ENCODE measurements around the gene ADGRL1.
A peak's percentile ranks its signal among the peaks of the same experiment; 100 is the strongest.

Gene ADGRL1

DNA sequence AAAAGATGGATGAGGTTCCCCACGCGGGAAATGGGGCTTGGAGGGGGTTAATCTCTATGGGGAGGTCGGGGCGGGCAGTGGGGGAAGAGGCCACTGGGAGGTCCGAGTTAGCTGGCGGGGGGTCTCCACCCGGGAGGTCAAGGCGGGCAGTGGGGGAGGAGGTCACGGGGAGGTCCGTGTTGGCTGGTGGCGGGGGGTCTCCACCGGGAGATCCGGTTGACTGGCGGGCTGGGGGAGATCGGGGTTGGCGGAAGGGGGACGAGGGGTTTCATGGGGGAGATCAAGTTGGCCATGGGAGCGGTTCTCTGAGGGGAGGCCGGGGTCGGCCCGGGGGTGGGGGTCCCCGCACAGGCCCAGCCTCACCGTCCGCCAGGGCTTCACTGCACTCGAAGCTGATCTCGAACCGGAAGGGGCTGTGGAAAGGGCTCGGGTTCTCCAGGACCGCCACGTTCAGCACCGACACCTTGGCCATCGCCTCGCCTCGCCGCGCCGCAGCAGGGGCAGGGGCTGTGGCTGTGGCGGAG is 69.9 kb downstream of the ADGRL1 start:
- DNase-seq = no peak

DNA sequence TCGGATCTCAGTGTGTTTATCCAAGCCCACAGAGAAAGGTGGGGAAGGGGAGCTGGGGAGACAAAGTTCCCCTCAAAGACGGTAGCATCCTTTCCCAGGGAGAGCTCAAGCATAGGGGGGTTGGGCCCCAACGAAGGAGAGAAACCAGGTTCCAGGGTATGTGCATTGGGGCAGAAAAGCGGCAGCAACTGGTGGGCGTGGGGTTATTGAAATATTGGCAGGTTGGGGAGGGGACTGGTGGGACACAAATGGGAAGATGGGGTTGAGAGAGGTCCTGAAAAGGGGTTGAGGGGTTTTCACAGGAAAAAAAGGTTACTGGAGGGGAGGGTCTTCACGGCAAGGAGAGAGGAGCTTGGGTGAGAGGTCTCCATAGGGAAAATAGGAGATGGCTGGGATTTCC is 70.6 kb downstream of the ADGRL1 start:
- DNase-seq = no peak

DNA sequence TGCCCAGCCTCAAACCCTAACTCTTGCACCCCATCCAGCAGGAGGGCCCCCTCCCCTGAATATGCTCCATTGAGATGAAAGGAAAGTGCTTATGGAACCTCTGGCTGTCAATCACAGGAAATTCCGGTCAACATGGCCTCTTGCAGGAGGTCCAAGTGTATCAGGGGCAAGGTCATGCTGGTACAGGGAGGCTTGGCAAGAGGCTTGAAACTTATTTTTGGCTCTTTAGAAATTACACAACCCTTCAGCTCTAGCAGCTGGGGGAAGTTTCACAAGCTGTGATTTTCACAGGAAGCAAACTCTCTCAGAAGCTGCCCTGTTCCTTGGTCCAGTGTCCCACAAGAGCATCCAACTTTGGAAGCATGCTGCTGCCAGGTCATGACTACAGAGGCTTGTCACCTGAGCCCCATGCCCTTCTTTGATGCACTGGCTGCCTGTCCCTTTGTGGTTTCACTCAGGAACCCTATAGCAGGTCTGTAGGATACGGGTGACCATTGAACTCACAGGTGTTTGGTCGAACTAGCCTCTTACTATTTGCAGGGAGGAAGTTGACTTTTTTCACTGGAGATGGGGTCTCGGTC is 78.0 kb downstream of the ADGRL1 start:
- DNase-seq = no peak

DNA sequence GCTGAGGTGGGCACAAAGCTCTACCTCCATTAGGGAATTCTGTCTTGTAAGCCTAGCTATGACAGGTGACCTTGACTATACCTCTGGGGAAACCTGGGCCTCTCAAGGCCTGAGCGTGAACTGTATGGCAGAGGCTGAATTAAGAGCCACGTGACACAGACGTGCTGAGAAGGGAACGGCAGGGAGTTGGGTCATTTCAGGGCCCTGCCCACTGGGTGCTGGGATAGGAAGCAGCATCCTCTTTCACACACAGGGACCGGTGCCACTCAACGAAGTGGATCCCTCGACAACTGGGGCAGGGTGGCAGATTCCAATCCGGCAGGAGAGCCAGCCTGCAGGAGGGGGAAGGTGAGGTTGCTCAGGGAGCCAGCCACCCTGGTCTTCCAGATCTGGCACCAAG is 78.8 kb downstream of the ADGRL1 start:
- no peak for DNase-seq

DNA sequence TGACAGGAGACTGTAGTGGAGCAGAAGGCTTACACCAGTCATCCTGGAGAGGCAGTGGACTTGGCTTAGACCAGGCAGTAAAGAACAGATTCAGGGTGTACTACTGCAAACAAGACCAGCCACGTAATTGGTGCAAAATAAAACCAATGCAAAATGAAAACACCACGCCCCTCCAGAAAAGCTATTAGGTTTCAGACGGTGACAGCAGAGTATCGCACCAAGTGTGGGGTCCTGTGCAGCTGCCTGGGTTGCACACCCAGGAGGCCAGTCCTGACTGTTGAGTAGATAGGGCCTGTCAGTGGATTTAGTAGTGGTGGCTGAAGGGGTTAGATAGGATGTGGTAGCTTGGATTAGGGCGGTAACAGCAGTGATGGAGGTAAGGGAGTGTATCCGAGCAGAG is 83.0 kb downstream of the ADGRL1 start:
- no peak for DNase-seq

DNA sequence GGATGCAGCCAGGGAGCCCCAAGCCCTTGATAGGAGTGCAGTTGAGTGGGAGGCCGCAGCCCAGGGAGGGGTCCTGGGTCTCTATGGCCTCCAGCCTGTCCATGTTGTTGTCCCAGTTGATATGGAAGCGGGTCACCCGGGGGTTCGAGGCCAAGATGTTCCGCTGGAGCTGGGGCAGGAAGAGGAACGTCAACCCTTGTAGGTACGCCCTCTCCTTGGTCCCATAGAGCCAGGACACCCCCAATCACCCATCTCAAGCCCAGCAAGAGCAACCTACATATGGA is 85.5 kb downstream of the ADGRL1 start:
- DNase-seq = no peak

DNA sequence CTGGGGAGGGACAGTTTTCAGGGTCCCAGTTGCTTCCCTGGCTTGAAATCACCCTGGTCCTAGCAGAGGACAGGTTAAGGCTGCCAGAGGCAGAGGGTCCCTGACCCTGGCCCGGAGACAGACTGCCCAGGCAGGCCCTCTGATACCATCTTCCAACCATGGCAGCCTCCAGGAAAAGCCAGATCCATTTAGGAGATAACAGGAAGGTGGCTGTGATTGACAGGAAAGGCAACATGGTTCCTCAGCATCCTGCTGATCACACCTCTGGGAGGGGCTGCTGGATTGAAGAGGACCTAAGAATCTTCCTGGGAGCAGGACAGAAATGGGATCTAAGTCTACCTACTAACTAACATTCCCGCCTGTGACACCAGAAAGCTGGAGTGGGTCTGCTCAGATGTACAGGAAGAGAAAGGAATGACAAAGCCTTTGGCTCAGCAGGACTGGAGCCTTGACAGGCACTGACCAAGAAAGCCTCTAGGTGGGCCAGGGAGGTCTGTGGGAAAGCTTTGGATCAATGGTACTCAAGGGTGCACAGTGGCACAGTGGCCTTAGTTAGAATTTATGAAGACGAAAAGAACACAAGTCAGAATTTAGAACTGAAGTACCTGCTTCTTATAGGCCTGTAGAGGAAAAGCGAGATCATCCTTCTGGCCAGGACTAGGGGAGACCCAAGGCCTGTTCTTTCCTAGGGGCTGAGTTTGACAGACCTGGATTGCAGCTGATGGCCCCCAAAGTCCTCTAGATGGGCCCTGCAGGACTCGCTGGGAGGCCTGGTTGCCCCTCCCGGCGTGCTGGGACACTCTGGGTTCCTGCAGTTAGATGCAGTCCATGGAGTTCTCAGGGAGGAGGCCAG is 86.1 kb downstream of the ADGRL1 start:
- no peak for DNase-seq

DNA sequence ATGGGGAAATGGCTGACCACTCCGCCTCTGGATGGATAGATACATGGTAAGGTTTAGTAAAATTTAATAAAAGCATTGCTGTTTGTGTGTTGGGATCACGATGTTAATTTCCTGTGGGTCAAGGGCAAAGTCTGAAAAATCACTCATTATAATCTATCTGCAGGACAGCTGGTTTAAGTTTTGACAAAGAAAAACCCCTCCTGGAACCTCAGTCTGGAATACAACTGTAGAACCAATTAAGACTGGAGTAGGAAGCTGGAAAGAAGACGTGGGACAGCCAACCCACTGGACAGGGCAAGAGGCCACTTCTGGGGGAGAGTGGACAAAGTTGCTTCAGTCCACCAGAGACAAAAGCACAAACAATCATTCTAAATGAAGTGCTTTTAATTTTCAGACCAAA is 86.8 kb downstream of the ADGRL1 start:
- DNase-seq = no peak

DNA sequence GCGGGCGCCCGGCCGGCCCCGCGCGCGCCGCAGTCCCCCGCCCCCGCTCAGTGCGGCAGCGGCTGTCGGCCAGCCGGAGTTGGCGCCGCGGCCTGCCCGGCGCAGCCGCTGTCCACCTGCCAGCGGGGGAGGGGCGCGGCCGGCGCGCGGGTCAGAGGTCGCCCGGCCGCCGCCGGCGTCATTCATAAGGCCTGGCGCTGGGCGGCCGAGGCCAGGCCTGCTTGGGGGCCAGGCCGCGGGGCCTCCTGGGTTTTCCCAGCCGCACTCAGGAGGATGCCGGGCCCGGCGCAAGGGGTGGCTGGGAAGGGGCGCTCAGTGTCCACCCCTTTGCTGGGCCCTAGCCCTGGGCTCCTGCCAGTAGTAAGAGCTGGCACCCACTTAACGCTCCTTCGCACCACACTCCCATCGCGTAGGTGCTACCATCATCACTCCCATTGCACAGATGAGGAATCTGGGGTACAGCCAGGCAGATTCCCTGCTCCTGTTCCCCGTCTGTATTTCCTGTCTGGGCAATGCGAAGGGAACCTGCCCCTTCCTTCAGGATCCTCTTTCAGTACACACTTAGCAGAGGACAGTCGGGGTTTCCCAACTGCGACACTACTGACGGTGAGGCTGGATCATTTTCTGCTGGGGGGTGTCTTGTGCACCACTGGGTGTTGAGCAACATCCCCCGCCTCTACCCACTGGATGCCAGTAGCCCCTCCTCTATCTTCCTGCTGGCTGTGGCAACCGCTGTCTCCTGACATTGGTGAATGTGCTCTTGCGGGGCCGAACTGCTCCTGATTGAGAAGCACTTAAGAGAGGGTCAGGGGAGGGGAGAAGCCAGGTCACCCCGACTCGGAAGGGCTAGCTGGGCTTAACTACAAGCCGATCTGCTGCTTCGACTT is 87.6 kb downstream of the ADGRL1 start:
- DNase-seq = peak; percentile 38

DNA sequence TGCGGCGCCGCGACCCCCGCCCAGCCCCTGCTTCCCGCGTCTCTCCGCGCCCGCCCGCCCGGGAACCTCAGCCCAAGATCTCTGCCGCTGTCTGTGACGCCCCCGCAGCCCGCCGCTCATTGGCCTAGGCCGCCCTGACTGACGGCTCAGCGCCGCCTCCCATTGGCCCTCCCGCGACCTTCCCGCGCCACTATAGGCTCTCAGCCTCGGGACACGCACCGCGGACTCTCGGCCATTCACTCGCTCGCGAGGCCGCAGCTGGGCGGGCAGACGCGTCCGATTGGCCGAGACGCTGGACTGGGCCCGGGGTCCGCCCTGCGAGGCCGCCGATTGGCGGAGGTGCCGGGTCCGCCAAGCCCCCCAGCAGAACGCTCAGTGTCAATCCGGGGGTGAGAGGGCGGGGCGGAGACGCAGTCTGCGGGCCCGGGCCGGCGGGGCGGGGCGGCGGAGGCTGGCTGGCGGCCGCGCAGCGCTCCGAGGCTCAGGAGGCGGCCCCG is 88.3 kb downstream of the ADGRL1 start, which contains the start of gene PRKACA:
PRKACA (minus strand) TSS at position 95 of the 497 bp plus-strand sequence. CDS start 215 bp downstream, outside the sequence.
- DNase-seq = peak; percentile 95

DNA sequence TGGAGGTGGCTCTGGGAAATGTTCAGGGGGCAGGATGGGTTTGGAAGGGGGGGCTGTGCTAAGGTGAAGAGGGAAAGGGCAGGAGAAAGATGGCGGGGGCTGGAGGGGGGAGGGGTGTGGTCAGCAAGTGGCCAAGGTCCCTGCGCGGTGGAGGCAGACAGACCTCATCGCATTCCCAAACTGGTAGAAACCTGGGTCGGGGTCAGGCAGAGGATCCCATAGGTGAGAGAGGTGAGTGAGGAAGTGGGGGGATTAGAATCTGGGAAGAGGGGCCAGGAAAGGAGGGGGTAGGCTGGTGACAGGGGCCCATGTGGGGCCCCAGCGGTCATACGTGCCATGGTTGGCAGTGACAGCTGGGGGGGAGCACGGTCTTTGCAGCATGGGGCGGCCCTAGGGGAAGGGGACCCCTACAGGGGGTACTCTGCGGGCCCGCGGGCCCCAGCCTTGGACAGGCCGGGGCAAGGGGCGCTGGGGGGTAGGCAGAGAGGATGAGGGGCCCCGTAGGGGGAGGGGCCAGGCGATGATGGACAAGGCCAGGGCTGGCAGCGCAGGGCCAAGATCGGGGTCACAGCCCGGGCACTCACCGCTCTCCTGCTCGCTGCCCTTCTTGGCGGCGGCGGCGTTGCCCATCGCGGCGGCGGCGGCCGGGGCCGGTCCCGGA is 88.9 kb downstream of the ADGRL1 start:
- DNase-seq = peak; percentile 9

DNA sequence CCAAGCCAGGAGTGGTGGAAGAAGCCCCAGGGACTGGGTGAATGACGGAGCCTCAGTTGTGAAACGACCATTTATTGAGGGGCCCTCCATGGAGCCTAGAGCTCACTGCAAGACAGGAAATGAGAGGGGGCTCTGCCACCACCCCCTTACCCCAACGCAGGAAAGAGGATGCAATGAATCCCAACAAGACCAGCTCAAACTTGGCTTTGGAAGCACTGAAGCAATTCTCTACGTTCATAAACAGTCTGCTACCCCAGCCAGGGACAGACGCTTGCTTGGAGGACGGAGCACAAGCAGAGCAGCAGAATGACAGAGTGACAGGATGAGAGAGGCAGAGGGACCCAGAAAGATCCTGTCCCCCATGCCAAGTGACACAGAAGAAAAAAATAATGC is 89.4 kb downstream of the ADGRL1 start:
- DNase-seq = no peak

DNA sequence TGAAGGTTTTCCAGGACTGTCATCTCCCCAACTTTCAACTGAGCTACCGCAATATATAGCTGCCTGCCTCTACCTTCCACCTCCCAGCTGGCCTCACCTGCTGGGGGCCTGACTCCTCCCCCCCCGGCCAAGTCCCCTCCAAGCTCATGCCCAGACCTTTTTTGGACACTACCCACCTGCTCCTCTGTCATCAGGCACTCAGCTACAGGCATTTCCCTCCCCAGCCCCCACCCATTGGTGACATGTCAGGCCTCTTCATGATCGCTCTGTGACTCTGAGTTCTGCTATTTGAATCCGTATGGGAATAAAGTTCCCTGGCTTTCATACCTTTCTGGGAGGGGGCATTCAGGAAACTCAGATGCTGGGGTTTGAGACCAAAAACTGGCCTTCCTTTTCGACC is 90.2 kb downstream of the ADGRL1 start:
- DNase-seq = no peak

DNA sequence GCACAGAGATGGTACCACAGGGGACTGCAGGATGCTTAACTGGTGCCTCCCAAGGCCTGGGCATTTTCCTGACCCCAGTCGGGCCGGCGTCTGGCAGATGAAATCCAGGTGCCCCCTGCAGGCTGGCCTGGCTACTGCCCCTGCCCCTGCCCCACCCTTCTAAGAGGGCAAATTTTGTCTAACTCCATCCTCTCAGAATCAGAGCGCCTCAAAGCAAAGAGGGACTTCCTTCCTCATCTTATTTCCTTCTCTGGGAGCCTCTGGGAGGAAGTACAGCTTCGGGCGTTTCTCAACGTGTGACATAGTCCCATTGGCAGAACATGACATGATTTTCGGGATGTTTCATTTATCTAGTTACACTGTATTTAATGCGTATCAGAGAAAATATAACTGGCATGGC is 91.1 kb downstream of the ADGRL1 start:
- DNase-seq = peak; percentile 36

DNA sequence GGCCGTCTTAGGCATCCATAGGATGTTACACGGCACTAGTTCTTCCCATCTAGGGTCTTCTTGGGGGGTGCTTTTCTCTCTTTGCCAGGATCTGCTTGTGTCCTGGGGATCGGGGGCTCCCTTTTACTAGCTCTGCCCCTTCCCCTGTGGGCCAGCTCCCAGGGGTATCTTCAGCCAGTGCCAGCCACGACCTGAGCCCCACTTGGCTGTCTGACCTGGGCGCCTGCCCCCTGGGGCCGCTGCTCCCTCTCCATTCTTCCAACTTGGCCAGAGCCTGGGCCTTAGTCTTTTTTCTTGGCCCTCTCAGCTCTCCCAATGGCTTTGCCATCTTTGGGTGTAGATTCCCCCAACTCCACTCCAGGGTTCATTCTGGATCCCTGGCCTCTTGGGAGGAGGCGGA is 91.5 kb downstream of the ADGRL1 start:
- DNase-seq = no peak

DNA sequence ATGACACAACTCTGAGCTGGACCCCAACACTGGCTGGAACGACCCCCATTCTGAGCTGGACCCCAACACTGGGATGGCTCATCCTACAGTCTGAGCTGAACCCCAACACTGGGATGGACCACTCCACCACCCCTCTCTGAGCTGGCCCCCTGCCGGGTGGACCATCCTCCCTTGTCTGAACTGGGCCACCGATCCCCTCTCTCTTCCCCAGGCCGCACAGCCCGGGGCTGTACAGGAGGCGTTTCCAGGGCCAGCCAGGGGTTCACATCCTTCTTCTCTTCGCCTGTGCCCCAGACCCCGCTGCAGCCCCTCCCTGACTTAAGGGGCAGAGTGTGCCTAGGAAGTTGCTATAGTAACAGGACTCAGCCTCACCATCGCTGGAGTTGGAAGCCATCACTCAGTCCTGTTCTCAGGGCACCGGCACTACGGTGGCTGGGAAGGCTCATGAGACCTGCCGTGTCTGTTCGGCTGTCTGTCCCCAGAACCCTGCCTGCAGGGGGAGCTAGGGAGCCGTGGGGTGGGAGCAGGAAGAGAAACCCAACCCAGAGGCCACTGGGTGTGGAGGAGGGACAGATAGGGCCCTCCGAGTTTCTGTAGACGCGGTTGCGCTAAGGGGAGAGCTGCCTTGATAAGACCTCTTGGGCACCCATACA is 92.1 kb downstream of the ADGRL1 start:
- DNase-seq = peak; percentile 55

DNA sequence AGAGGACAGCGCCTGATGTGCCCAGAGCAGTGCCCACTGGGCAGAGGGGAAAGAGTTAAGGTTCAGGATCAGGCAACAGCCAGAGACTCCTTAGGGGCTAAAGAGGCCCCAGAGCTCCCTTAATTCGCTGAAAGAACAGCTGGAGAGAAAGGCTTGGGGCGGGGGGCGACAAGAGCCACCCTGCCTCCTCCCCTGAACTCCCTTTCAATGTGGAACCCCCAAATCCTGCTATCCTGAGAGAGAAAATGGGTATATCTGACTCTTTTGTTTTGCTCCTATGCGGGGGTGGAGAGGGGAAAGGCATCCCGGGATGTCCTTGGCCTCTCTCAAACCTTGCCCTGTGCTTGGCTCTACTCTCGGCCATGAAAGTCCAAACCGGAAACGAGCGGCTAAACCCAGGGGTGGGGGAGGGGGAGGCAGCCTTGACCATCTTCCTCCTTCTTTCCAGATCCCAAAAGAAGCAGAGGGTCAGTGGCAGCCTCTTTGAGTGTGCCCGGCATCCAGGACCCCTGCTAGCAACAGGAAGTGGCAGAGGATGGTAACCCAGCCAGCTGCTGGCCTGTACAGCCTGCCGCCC is 93.1 kb downstream of the ADGRL1 start:
- DNase-seq = no peak

DNA sequence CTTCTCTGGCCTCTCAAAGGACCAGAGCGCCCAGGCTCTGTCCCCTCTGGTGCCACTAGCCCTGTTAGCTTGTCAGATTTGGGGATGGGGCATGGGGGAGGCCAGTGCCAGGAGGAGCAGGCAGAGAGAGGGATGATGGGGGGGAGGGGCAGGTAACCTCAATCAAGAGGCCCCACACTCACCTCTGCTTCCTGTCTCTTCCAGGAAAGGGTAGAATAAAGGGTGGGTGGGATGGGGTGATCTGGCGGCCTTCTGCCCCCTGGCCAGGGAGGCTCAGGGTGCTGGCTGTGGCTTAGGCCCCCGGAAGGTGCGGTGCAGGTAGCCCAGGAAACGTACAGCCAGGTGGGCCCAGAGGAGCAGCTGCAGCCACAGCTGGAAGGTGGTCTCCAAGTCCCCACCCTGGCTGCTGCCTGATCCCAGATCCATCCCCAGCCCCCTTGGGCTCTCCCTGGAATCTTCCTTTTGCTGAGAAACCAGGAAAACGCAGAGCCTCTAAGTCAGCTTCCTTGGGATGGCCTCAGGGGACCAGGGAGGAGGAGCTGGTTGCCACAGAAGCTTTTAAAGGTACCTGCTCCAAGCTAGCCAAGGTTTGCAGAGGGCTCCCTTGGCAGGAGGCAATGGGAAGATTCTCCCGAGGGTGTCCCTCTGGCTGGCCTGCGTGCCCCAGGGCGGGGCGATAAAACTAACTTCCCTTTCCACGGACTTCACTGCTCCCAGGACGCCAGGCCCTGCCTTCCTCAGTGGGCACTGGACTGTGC is 93.7 kb downstream of the ADGRL1 start:
- DNase-seq = no peak

DNA sequence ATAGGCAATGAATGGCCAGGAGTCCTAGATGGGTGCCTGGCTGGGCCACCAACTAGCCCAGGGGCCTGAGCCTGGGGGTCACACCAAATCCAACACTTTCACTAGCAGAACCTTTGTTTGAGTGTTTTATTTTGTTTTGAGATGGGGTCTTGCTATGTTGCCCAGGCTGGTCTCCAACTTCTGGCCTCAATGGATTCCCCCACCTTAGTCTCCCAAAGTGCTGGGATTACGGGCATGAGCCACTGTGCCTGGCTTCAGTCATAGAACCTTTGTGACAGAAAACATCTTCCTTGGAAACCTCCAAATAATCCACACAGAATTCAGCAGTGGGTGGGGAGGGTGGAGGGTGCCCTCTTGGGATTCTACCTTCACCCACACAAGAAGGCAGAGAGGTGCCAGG is 94.5 kb downstream of the ADGRL1 start:
- no peak for DNase-seq

DNA sequence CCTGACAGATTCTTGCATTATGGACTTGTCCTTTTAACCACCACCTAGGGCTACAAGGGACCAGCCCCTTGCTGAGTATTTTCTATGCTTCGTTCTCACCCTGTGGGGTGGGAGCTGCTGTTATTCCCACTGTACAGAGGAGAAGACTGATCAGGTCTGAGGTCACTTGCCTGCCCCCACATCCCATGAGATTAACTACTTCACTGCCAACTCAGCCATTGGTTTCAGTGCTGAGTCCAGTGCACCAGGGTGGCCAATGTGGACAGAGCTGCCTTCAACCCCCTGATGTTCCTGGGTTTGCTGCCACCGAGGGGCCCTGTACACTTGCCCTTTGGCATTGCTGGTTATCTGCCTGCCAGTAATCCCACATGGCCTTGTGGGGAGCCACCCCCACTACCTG is 95.3 kb downstream of the ADGRL1 start:
- no peak for DNase-seq

All from T-helper 9 cell (primary cell).